Fibroblast of the aortic adventitia (primary cell): ENCODE data around the gene YKT6. TPM values are rescaled to one million over a fixed set of nuclear protein-coding genes. Genes with fewer than 3 reads are reported as not detected.
"Not testable (repeated sequence)": the region's sequence is repeated elsewhere in the genome, so short reads cannot be mapped to it uniquely, and the experiment has no call there.

Experiments
- DNase-seq: peaks from one replicate; pipeline ENCODE4 v3.0.0-alpha.2; 2010; ENCODE audit warnings: low read depth
- H3K4me3 ChIP-seq: 2 replicates; pipeline ENCODE4 v1.5.1; 2011; ENCODE audit warnings: low read depth, mild to moderate bottlenecking, control low read depth, low read length, moderate library complexity
- total RNA-seq: library from RNA; depleted of rRNA; stranded (reverse); fragments of >200 nt; gene quantifications from 2 replicates; pipeline ENCODE4 v1.2.3, GENCODE V29; 2012; ENCODE audit warnings: low replicate concordance
- TF ChIP-seq, protein P1 (sequence below): IDR thresholded peaks from 2 replicates; pipeline ENCODE4 v1.5.1; 2011; ENCODE audit warnings: mild to moderate bottlenecking, low read length, control low read depth, inconsistent platforms; ENCODE audit not compliant: insufficient read depth

YKT6 gene
- total RNA-seq, 1 donor = 99.4 TPM

DNA sequence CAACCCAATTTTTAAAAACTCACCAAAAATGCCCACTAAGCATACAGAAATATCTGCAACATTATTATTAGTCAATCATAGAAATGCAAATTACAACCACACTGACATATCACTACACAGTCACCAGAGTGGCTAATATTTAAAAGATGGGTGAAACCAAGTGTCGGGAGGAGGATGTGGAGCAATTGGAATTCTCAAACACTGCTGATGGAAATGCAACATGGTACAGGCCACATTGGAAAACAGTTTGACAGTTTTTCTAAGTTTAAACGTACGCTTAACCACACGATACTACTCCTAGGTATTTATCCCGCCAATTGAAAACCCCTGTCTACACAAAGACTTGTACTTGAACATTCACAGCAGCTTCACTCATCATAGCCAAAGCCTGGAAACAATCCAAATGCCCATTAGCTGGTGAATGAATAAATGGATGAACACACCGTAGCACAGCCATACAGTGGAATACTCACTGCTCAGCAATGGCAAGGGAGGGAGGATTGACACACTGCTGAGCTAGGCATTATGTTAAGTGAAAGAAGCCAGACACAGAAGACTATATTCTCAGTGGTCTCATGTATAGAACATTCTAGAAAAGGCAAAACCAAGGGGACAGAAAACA is 27.9 kb upstream of the YKT6 start:
- TF ChIP-seq, protein P1, sequence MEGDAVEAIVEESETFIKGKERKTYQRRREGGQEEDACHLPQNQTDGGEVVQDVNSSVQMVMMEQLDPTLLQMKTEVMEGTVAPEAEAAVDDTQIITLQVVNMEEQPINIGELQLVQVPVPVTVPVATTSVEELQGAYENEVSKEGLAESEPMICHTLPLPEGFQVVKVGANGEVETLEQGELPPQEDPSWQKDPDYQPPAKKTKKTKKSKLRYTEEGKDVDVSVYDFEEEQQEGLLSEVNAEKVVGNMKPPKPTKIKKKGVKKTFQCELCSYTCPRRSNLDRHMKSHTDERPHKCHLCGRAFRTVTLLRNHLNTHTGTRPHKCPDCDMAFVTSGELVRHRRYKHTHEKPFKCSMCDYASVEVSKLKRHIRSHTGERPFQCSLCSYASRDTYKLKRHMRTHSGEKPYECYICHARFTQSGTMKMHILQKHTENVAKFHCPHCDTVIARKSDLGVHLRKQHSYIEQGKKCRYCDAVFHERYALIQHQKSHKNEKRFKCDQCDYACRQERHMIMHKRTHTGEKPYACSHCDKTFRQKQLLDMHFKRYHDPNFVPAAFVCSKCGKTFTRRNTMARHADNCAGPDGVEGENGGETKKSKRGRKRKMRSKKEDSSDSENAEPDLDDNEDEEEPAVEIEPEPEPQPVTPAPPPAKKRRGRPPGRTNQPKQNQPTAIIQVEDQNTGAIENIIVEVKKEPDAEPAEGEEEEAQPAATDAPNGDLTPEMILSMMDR = no peak
- no peak overlapping the region for H3K4me3 ChIP-seq
- DNase-seq = no peak

DNA sequence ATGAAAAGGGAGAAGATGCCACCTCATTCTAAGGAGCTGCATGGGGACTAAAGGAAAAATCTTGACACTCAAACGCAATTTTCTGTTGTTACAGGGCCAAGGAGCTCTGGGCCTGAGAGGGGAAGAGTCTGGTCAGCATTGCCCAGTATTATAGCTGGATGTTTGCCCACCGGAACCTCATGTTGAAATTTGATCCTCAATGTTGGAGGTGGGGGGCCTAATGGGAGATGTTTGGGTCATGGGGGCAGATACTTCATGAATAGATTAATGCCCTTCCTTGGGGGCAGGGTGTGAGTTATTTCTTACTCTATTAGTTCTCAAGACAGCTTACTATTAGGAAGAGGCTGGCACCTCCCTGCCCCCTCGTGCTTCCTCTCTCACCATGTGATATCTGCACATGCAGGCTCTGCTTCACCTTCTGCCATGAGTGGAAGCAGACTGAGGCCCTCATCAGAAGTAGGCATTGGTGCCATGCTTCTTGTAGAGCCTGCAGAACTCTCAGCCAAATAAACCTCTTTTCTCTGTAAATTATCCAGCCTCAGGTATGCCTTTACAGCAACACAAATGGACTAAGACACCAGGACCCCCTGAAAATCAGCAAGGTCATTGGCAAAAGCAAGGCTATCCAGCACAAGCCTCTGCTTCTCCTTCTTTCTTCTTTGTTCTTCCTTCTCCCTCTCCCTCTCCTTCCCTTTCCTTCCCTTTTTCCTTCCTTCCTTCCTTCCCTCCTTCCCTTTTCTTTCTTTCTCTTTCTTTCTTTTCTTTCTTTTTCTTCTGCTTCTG is 26.7 kb upstream of the YKT6 start:
- no peak for DNase-seq
- no peak overlapping the region for H3K4me3 ChIP-seq
- TF ChIP-seq, protein P1 = no peak

DNA sequence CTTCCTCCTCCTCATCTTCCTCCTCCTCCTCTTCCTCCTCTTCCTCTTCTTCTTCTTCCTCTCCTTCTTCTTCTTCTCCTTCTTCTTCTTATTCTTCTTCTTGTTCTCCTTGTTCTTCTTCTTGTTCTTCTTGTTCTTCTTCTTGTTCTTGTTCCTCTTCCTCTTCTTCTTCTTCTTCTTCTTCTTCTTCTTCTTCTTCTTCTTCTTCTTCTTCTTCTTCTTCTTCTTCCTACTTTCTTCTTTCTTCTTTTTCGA is 26.2 kb upstream of the YKT6 start:
- not testable (repeated sequence) for H3K4me3 ChIP-seq, DNase-seq

DNA sequence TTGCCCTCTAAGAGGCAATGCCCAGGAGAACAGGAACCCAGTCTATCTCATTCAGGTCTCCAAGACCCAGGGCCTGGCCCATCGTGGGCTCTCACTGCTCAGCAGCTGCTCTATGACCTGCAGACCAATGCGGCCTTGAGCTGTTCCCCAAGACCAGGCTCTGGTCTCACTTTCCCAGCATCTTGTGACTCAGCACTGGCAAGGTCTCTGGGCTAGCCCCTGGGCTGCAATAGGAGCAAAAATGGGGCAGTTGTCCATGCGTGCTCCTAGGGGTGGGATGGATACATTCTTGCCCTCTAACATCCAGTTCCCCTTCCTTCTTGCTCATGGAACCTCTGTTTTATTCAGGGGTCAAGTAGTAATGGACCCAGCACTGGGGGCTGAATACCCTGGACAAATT is 25.0 kb upstream of the YKT6 start:
- no peak for DNase-seq
- TF ChIP-seq, protein P1 = no peak
- no peak overlapping the region for H3K4me3 ChIP-seq

DNA sequence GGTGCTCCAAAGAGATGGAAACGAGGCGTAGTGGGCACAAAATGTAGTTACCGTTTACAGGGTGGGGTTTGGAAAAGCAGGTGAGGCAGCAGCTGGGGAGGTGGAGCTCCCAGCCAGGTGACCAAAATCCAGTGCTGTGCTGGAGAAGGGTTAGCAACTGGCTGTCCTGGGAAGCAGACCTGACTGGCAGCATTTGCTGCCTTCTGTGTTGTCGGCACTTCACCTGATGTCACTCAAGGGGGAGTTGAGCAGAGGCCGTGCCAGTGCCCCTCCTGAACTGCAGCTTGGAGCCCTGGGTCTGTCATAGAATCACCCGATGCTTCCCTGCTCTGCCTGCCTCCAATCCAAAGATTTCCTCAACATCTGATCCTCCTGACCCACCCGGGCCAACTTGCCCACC is 24.3 kb upstream of the YKT6 start:
- TF ChIP-seq, protein P1 = no peak
- no peak for DNase-seq
- no peak overlapping the region for H3K4me3 ChIP-seq

DNA sequence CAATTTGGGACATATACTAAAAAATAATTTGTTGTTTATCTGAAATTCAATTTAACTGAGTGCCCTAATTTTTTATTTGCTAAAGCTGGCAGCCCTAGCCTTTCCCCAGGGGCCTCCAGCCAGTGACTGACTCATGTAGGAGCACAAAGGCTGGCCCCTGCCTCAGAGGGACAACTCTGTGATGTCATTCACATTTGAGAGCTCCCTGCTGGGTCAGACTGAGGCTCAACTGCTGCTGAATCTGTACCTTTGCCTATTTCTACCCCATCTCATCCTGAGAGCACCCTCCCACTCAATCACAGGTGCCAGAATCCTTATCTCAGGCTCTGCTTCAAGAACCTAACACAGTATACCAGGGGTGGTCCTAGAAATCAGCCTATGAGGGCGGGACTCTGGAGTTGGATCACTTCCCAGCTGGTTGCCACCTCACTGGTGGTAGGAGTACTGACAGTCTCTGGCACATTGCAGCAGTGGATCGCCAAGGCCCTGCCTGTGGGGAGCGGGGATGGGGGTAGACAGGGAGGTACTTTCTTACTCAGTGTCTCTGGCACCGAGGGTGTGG is 23.1 kb upstream of the YKT6 start:
- DNase-seq = peak; percentile 44
- TF ChIP-seq, protein P1 = no peak
- no peak overlapping the region for H3K4me3 ChIP-seq

DNA sequence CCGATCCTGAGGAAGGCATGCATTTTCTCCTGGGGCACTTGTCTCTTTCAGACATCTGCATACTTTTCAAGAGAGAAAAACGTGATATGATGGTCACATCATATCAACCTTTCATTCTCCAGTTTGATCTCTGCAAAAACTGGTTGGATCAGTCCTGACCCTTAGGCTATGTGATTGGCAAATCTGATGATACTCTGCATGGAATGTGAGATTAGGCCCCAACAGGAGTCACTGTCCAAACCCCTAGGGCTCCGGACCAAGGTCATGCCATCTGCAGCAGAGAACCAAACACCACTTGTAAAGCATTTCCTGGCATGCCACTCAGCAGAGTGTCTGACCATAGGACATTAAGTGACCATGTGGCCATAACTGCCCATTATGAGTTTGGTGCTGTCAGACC is 20.1 kb upstream of the YKT6 start:
- H3K4me3 ChIP-seq = no peak overlapping the region
- TF ChIP-seq, protein P1 = no peak
- no peak for DNase-seq
